Endothelial cell of umbilical vein (primary cell): ENCODE data around the gene MAML3.

Experiments
- CTCF ChIP-seq, 2 donors: IDR thresholded peaks; 1 replicate in 1 of 2; 2 replicates in 1 of 2; pipeline ENCODE4 v1.5.1; 2011; ENCODE audit warnings: low read length in 2 of 2, mild to moderate bottlenecking in 2 of 2, moderate library complexity in 2 of 2, control low read depth in 1 of 2, inconsistent platforms in 1 of 2, low read depth in 1 of 2; ENCODE audit not compliant: insufficient read depth in 1 of 2; ENCODE audit errors: extremely low read depth in 1 of 2
- EZH2 ChIP-seq: IDR thresholded peaks from 2 replicates; pipeline ENCODE4 v1.6.1; 2012; ENCODE audit warnings: borderline replicate concordance, low read depth, mild to moderate bottlenecking, moderate library complexity, low read length, inconsistent platforms; ENCODE audit not compliant: severe bottlenecking
- FOS ChIP-seq: IDR thresholded peaks from 2 replicates; pipeline ENCODE4 v1.6.1; 2011; ENCODE audit warnings: mild to moderate bottlenecking, low read length, moderate library complexity, borderline replicate concordance; ENCODE audit not compliant: insufficient read depth
- GATA2 ChIP-seq: IDR thresholded peaks from 2 replicates; pipeline ENCODE4 v1.7.0; 2011; ENCODE audit warnings: low read depth, mild to moderate bottlenecking, moderate library complexity, mixed read lengths, low read length; ENCODE audit not compliant: insufficient read length, insufficient read depth
- MAX ChIP-seq: IDR thresholded peaks from 2 replicates; pipeline ENCODE4 v1.6.1; 2011; ENCODE audit not compliant: insufficient read depth, insufficient read length
- MYC ChIP-seq: IDR thresholded peaks from one replicate; pipeline ENCODE4 v1.6.1; 2011; ENCODE audit warnings: mild to moderate bottlenecking, low read depth, low read length
- POLR2A ChIP-seq: IDR thresholded peaks from 2 replicates; pipeline ENCODE4 v1.6.1; 2012; ENCODE audit warnings: low read depth, mild to moderate bottlenecking, control low read depth, low read length
- POLR2AphosphoS5 ChIP-seq: IDR thresholded peaks from 2 replicates; pipeline ENCODE4 v1.6.1; 2012; ENCODE audit warnings: low read depth, mild to moderate bottlenecking, control low read depth, low read length, moderate library complexity; ENCODE audit not compliant: insufficient read depth

- TF ChIP-seq CTCF (IDR thresholded peaks at IDR 0.05; ENCODE audit: extremely low read depth in 1 of 2, insufficient read depth in 1 of 2, low read depth in 1 of 2, low read length in 2 of 2): no peak
- no peak for TF ChIP-seq MAX
- TF ChIP-seq EZH2: no peak
- TF ChIP-seq MYC: no peak
- no peak for TF ChIP-seq FOS
- no peak for TF ChIP-seq GATA2
- no peak for TF ChIP-seq POLR2A
- no peak for TF ChIP-seq POLR2AphosphoS5
Measured at GRCh38 chr4:139987502-139987850, 166.5 kb downstream of the MAML3 start.
